ENCODE results near the gene PKNOX2. TPM values are rescaled to one million over a fixed set of nuclear protein-coding genes. Genes with fewer than 3 reads are reported as not detected.

PKNOX2 gene
- total and polyA plus RNA-seq, 4 donors, result 0.14 to 0.29 (median 0.24) TPM

- TF ChIP-seq, protein P1, sequence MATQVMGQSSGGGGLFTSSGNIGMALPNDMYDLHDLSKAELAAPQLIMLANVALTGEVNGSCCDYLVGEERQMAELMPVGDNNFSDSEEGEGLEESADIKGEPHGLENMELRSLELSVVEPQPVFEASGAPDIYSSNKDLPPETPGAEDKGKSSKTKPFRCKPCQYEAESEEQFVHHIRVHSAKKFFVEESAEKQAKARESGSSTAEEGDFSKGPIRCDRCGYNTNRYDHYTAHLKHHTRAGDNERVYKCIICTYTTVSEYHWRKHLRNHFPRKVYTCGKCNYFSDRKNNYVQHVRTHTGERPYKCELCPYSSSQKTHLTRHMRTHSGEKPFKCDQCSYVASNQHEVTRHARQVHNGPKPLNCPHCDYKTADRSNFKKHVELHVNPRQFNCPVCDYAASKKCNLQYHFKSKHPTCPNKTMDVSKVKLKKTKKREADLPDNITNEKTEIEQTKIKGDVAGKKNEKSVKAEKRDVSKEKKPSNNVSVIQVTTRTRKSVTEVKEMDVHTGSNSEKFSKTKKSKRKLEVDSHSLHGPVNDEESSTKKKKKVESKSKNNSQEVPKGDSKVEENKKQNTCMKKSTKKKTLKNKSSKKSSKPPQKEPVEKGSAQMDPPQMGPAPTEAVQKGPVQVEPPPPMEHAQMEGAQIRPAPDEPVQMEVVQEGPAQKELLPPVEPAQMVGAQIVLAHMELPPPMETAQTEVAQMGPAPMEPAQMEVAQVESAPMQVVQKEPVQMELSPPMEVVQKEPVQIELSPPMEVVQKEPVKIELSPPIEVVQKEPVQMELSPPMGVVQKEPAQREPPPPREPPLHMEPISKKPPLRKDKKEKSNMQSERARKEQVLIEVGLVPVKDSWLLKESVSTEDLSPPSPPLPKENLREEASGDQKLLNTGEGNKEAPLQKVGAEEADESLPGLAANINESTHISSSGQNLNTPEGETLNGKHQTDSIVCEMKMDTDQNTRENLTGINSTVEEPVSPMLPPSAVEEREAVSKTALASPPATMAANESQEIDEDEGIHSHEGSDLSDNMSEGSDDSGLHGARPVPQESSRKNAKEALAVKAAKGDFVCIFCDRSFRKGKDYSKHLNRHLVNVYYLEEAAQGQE (IDR thresholded peaks at IDR 0.05), result no peak
- TF ChIP-seq TAF1 (conservative IDR thresholded peaks at IDR 0.05) (no peak), RAD21 (IDR thresholded peaks at IDR 0.05) (no peak), HNF4G (IDR thresholded peaks at IDR 0.05) (no peak), NR2F2 (IDR thresholded peaks at IDR 0.05) (no peak), YY1 (IDR thresholded peaks at IDR 0.05) (no peak)
Measured at GRCh38 chr11:125379565-125379964, 215.0 kb downstream of the PKNOX2 start (continued).

GRCh38 chr11:125379981-125380380 lies 215.4 kb downstream of the PKNOX2 start:
- H3K27me3 ChIP-seq (ENCODE audit: control insufficient read depth in 4 of 4, insufficient read depth in 4 of 4, low read length in 3 of 4), result peaks cover 0 to 9% (median 2%) of the 10 kb centered on the region in 4 donors
- H3K27ac ChIP-seq (ENCODE audit: low read depth in 1 of 2, low read length in 2 of 2), result no peak overlapping the region
- H3K4me3 ChIP-seq (ENCODE audit: low read depth in 1 of 3, low read length in 3 of 3), result no peak overlapping the region
- no peaks in the 10 kb centered on the region for H3K9me3 ChIP-seq (ENCODE audit: control insufficient read depth in 4 of 4, low read length in 3 of 4)
- H3K36me3 ChIP-seq (ENCODE audit: control insufficient read depth in 4 of 4, insufficient read depth in 3 of 4, low read depth in 1 of 4, low read length in 3 of 4), result no peaks in the 10 kb centered on the region
- 74% methylated on average over 14 of the region's 14 CpGs for WGBS
- no peak overlapping the region for H3K9ac ChIP-seq (ENCODE audit: low read depth in 1 of 2, low read length in 2 of 2)
- TF ChIP-seq JUND (IDR thresholded peaks at IDR 0.05) (no peak), RXRA (IDR thresholded peaks at IDR 0.05) (no peak), FOXA2 (IDR thresholded peaks at IDR 0.05) (no peak), CTCF (IDR thresholded peaks at IDR 0.05; ENCODE audit: low read depth, low read length, missing input control) (no peak), TAF1 (conservative IDR thresholded peaks at IDR 0.05) (no peak), GABPA (IDR thresholded peaks at IDR 0.05 in 1 of 2, conservative IDR thresholded peaks at IDR 0.05 in 1 of 2) (no peak), RAD21 (IDR thresholded peaks at IDR 0.05) (no peak), NR2F2 (IDR thresholded peaks at IDR 0.05) (no peak), SP1 (IDR thresholded peaks at IDR 0.05) (no peak), YY1 (IDR thresholded peaks at IDR 0.05) (no peak)
- TF ChIP-seq, protein P1 (IDR thresholded peaks at IDR 0.05), result no peak
- TF ChIP-seq, protein P2, sequence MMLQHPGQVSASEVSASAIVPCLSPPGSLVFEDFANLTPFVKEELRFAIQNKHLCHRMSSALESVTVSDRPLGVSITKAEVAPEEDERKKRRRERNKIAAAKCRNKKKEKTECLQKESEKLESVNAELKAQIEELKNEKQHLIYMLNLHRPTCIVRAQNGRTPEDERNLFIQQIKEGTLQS (IDR thresholded peaks at IDR 0.05), result no peak
- TF ChIP-seq, protein P3, sequence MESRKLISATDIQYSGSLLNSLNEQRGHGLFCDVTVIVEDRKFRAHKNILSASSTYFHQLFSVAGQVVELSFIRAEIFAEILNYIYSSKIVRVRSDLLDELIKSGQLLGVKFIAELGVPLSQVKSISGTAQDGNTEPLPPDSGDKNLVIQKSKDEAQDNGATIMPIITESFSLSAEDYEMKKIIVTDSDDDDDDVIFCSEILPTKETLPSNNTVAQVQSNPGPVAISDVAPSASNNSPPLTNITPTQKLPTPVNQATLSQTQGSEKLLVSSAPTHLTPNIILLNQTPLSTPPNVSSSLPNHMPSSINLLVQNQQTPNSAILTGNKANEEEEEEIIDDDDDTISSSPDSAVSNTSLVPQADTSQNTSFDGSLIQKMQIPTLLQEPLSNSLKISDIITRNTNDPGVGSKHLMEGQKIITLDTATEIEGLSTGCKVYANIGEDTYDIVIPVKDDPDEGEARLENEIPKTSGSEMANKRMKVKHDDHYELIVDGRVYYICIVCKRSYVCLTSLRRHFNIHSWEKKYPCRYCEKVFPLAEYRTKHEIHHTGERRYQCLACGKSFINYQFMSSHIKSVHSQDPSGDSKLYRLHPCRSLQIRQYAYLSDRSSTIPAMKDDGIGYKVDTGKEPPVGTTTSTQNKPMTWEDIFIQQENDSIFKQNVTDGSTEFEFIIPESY (IDR thresholded peaks at IDR 0.05), result no peak
- H3K4me1 ChIP-seq (ENCODE audit: control insufficient read depth in 4 of 4, insufficient read depth in 4 of 4, low read length in 3 of 4), result no peaks in the 10 kb centered on the region
- DNase-seq (ENCODE audit: low spot score), result no peak
